A673 (cell line): ENCODE data around the gene MDH1. TPM values are rescaled to one million over a fixed set of nuclear protein-coding genes. Genes with fewer than 3 reads are reported as not detected.

ENCODE experiments used
- BruUV-seq: library from RNA; stranded (reverse); fragments of 400-500 nt; replicated peaks from 2 replicates; lab custom pipeline; 2021; lab: Mats Ljungman, UMichigan
- CTCF ChIA-PET: fragments of 300-600 bp; sonication (Branson Sonifier 250); formaldehyde crosslinking; loops from one replicate; lab custom pipeline; 2022; ENCODE audit warnings: antibody characterized with exemption; lab: Charles Lee
- POLR2A ChIA-PET: fragments of 300-600 bp; sonication (Branson Sonifier 250); formaldehyde crosslinking; loops from one replicate; lab custom pipeline; 2022; ENCODE audit warnings: antibody characterized with exemption; ENCODE audit not compliant: low non-redundant PET; lab: Charles Lee
- DNase-seq: peaks from one replicate; pipeline ENCODE4 v3.0.0-alpha.2; 2015; ENCODE audit warnings: low spot score
- H3K27ac ChIP-seq: fragments of 200-600 bp; sonication (generic); 2 replicates; pipeline ENCODE4 v1.5.1; 2016; ENCODE audit warnings: mixed run types, low read depth, mild to moderate bottlenecking, mixed read lengths, antibody characterized with exemption, low read length; ENCODE audit not compliant: poor library complexity, severe bottlenecking
- H3K27me3 ChIP-seq: fragments of 200-600 bp; sonication (generic); replicated peaks from 2 replicates; pipeline ENCODE4 v1.6.1; 2017; ENCODE audit warnings: mixed run types, low read depth, mild to moderate bottlenecking, mixed read lengths, antibody characterized with exemption, low read length; ENCODE audit not compliant: insufficient read depth, poor library complexity
- H3K36me3 ChIP-seq: fragments of 200-600 bp; sonication (generic); 2 replicates; pipeline ENCODE4 v1.6.1; 2016; ENCODE audit warnings: mixed run types, mild to moderate bottlenecking, mixed read lengths, antibody characterized with exemption, low read length; ENCODE audit not compliant: insufficient read depth, poor library complexity, severe bottlenecking
- H3K4me1 ChIP-seq: fragments of 200-600 bp; sonication (generic); 2 replicates; pipeline ENCODE4 v1.6.1; 2017; ENCODE audit warnings: mixed run types, mild to moderate bottlenecking, mixed read lengths, antibody characterized with exemption, low read length; ENCODE audit not compliant: insufficient read depth, poor library complexity, severe bottlenecking
- H3K4me3 ChIP-seq: fragments of 200-600 bp; sonication (generic); 2 replicates; pipeline ENCODE4 v1.5.1; 2016; ENCODE audit warnings: low read depth, mixed run types, mild to moderate bottlenecking, mixed read lengths, low read length; ENCODE audit not compliant: poor library complexity, severe bottlenecking
- H3K9me3 ChIP-seq: fragments of 200-600 bp; sonication (generic); 2 replicates; pipeline ENCODE4 v1.6.1; 2016; ENCODE audit warnings: mixed run types, low read depth, mild to moderate bottlenecking, mixed read lengths, antibody characterized with exemption, low read length; ENCODE audit not compliant: poor library complexity, severe bottlenecking
- CTCF ChIP-seq: fragments of 300-800, 200-600 bp; sonication (generic); conservative IDR thresholded peaks from 2 replicates; pipeline ENCODE4 v1.5.1; 2017; ENCODE audit warnings: low read depth, mild to moderate bottlenecking, antibody characterized with exemption, low read length, moderate library complexity, mixed read lengths
- EZH2 ChIP-seq: fragments of 200-600 bp; sonication (generic); IDR thresholded peaks from 2 replicates; pipeline ENCODE4 v1.6.1; 2017; ENCODE audit warnings: borderline replicate concordance, low read depth, mild to moderate bottlenecking, mixed read lengths, antibody characterized with exemption, low read length; ENCODE audit not compliant: poor library complexity, severe bottlenecking
- intact Hi-C: fragments of 100-400 bp; cut with micrococcal nuclease; formaldehyde crosslinking; loops from one replicate; pipeline ENCODE4 v1.10.0; 2022; ENCODE audit not compliant: unreplicated experiment
- total RNA-seq: library from RNA; stranded (reverse); gene quantifications from 2 replicates; pipeline ENCODE4 v1.2.3, GENCODE V29; 2021

The MDH1 gene
- total RNA-seq, 1 experiment from 2014 or later = 185 TPM

- no TSS peak for BruUV-seq
- DNase-seq = no peak
- Histone ChIP-seq H3K4me1 (no peaks in the 10 kb centered on the region), H3K9me3 (no peaks in the 10 kb centered on the region), H3K27ac (no peak overlapping the region), H3K4me3 (no peak overlapping the region), H3K27me3 (peaks cover 22% of the 10 kb centered on the region), H3K36me3 (no peaks in the 10 kb centered on the region)
- POLR2A ChIA-PET = no interaction called here
- CTCF ChIA-PET = no interaction called here
- TF ChIP-seq EZH2 (no peak), CTCF (no peak)
- intact Hi-C loops = no loop called here
These were observed 54.7 kb downstream of the MDH1 start for GRCh38 chr2:63643486-63643885.

GRCh38 chr2:63648632-63649031 lies 59.9 kb downstream of the MDH1 start:
- no TSS peak for BruUV-seq
- Histone ChIP-seq H3K9me3 (no peaks in the 10 kb centered on the region), H3K27ac (no peak overlapping the region), H3K4me3 (no peak overlapping the region), H3K4me1 (no peaks in the 10 kb centered on the region), H3K27me3 (peaks cover 12% of the 10 kb centered on the region), H3K36me3 (no peaks in the 10 kb centered on the region)
- TF ChIP-seq CTCF = no peak
- no peak for TF ChIP-seq EZH2
- POLR2A ChIA-PET = no interaction called here
- CTCF ChIA-PET = no interaction called here
- no peak for DNase-seq
- intact Hi-C loops = no loop called here

GRCh38 chr2:63649829-63650228 lies 61.1 kb downstream of the MDH1 start:
- CTCF ChIA-PET = no interaction called here
- BruUV-seq = no TSS peak
- no peaks in the 10 kb centered on the region for H3K4me1 ChIP-seq
- intact Hi-C loops = no loop called here
- DNase-seq = no peak
- H3K27me3 ChIP-seq = peaks cover 11% of the 10 kb centered on the region
- H3K9me3 ChIP-seq = no peaks in the 10 kb centered on the region
- POLR2A ChIA-PET = no interaction called here
- H3K36me3 ChIP-seq = no peaks in the 10 kb centered on the region
- H3K27ac ChIP-seq = no peak overlapping the region
- TF ChIP-seq CTCF (no peak), EZH2 (no peak)
- H3K4me3 ChIP-seq = no peak overlapping the region
